GM21390 (cell line): Measurements from ENCODE around the gene UBTD1.
"Not testable (repeated sequence)": the region's sequence is repeated elsewhere in the genome, so short reads cannot be mapped to it uniquely, and the experiment has no call there.

ENCODE experiments used
- ATAC-seq: cut with Tn5 transposase; IDR thresholded peaks from one replicate; pipeline ENCODE4 v1.9.1; 2021; ENCODE audit not compliant: unreplicated experiment

Gene UBTD1

DNA sequence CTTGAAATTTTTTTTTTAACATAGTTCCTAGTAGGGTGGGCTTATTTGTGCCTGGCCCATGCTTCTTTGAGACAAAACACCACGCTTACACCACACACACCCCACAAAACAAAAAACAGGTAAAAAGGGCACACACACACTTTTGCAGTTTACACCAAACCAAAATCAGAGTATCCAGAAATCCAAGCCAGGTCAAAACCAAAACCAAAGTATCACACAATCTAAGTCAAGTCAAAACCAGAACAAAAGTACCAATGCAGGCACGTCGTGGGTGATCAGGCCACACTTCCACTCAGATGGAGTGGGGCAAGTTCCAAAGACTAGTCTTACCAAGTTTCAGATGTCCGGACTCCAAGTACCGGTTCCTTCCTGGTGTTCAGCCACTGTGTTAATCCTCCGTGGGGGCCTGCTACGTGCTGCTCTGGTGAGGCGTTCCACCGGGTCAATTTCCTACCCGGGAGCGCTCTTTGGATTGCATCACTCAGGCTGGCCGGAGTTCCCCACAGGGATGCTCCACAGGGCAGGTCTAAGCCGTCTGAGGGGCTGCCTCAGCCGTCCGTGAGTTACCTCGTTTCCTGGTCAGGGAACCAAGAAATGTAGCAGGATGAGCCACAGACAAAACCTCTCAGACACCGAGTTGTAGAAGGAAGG, 62.1 kb downstream of the UBTD1 start:
- ATAC-seq = not testable (repeated sequence)

DNA sequence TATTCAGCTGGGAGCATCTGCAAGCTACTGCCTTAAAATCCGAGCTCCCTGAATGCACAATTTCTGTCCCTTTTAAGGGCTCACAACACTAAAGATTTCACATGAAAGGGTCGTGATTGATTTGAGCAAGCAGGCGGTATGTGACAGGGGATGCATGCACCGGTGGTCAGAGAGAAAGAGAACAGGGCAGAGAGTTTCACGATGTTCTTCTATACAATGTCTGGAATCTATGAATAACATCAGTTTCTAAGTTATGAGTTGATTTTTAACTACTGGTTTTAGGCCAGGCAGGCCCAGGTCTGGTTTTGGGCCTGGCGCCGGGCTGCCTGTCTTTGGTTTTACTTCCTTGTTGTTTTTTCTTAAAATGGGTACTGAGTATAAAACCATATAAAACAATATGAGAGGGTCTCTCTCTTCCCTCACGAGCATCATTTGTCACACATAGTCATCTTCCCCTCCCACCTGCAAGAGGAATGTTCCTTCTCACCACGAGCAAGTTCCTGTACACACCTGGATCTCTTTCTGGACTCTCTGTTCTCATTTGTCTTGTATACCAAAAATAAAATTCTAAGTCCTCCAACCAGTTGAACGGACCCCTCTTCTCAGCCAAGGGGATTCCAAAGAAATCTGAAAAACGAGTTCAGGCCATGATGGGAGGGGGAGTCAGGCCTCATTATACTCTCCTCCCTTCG, 62.8 kb downstream of the UBTD1 start:
- ATAC-seq = not testable (repeated sequence)

DNA sequence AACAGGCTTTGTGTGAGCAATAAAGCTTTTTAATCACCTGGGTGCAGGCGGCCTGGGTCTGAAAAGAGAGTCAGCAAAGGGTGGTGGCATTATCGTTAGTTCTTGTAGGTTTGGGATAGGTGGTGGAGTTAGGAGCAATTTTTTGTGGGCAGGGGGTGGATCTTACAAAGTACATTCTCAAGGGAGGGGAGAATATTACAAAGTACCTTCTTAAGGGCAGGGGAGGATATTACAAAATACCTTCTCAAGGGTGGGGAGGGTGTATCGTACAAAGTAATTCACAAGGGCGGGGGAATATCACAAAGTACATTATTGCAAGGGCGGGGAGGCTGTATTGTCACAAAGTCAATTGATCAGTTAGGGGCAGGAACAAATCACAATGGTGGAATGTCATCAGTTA, 63.6 kb downstream of the UBTD1 start:
- ATAC-seq = not testable (repeated sequence)

DNA sequence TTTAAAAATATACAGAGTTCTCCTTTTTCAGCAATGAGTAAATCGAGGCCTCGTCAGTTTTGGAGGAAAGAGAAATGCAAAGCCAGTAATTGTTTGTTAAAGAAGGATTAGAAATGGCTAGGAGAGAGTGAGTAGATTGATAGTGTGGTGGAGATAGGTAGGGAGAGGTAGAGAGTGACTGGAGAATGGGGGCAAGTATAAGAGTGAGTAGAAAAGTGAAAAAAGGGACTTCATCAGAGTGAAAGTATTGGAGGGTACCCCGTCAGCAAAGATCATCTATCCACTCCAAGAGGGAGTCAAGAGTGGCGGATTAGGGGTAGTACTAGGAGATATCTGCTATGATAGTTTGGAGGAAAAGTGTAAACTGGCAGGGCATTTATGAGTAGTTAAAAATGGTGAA, 64.6 kb downstream of the UBTD1 start:
- ATAC-seq = no peak

DNA sequence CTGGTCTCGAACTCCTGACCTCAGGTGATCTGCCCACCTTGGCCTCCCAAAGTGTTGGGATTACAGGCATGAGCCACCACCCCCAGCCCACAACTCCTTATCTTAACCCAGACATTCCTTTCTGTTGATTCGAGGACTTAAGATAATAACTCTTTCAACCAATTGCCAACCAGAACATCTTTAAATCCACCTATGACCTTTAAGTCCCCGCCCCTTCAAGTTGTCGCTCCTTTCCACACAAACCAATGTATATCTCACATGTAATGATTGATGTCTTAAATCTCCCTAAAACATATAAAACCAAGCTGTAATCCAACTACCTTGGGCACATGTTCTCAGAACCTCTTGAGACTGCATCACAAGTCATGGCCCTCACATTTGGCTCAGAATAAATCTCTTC, 66.1 kb downstream of the UBTD1 start:
- no peak for ATAC-seq

GRCh38 chr10:97566336-97566996, 67.7 kb downstream of the UBTD1 start:
- no peak for ATAC-seq

DNA sequence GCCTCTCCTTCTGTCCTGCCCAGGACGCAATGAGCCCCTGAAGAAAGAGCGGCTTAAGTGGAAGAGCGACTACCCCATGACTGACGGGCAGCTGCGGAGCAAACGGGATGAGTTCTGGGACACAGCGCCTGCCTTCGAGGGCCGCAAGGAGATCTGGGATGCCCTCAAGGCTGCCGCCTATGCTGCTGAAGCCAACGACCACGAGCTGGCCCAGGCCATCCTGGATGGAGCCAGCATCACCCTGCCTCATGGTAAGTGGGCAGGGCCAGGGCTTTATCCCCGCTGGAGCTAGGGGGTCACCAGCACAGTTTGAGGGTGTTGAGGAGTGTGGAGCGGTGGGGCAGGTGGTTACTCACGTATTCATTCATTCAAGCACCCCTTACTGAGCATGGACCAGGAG, 69.2 kb downstream of the UBTD1 start:
- ATAC-seq = no peak

- no peak for ATAC-seq
Measured at GRCh38 chr10:97570146-97570788, 71.5 kb downstream of the UBTD1 start.

DNA sequence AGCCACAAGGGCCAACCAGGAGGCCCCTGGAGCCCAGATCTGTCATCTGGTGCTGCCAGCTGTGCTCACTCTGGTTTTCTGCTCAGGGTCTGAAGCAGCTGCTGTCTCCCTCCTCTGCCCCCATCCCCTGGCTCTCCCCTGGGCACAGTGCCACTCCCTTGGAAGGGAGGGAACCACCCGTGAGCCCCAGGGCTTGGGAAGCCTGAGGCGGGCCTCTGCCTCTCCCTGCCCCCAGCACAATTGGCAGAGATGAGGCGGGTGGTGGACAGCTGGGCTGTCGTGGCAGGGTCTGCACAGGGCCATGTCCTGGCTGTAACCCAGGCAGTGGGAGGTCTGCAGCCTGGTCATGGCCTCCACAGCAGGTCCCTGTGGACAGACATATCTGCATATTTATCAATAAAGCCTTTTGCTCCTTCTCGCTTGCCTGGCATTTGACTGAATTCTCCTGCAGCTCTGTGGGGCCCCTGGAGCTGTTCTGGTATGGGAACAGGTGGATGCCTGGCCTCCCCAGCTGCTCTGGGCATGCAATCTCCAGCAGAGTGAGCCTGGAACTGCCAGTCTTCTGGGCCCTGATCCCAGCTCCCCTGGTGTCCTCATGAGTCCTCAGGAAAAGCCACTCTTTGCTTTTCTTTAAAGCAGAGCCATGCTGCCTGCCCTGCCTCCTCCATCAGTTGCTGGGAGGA, 72.2 kb downstream of the UBTD1 start:
- ATAC-seq = no peak

- ATAC-seq = no peak
Measured at GRCh38 chr10:97571622-97572021, 72.9 kb downstream of the UBTD1 start.

- no peak for ATAC-seq
Measured at GRCh38 chr10:97572214-97572989, 73.7 kb downstream of the UBTD1 start, which contains the start of gene ANKRD2. ANKRD2 (plus strand) TSS chr10:97572779; CDS start chr10:97572789, 10 bp downstream.

DNA sequence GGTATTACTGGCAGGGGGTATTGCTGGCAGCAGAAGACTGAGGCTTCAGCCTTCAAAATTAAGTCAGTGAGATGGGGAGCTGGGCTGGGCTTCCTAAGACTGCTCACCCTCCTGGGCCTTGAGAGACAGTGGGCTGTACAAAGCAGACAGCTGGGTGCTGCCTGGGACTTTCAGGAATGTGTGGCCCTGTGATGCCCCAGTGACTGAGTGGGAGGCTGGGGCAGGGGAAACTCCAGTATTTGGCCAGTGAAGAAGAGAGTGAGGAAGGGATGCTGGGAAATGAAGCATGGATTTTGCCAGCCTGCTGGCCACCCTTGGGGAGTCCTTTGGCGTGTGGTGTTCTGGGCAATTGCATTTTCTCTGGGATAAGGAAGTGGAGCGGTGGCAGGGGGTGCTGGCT, 74.3 kb downstream of the UBTD1 start:
- no peak for ATAC-seq

DNA sequence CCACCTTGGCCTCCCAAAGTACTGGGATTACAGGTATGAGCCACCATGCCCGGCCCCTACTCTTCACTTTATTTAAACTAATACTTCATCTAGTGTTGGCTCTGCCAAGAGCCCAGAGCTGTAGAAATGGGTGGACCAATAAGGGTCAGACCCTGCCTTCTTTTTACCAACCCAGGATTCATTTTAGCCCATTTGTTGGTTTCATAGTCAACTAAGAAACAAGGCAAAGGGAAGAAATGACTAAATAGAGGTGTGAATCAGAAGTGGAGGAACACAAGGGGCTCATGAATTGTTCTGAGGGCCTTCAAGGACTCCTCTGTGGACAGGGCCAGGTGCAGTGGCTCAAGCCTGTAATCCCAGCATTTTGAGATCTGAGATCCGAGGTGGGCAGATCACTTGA, 74.9 kb downstream of the UBTD1 start:
- ATAC-seq = no peak

- no peak for ATAC-seq
Measured at GRCh38 chr10:97574374-97575126, 75.8 kb downstream of the UBTD1 start.

GRCh38 chr10:97575127-97575668, 76.5 kb downstream of the UBTD1 start:
- ATAC-seq = no peak

DNA sequence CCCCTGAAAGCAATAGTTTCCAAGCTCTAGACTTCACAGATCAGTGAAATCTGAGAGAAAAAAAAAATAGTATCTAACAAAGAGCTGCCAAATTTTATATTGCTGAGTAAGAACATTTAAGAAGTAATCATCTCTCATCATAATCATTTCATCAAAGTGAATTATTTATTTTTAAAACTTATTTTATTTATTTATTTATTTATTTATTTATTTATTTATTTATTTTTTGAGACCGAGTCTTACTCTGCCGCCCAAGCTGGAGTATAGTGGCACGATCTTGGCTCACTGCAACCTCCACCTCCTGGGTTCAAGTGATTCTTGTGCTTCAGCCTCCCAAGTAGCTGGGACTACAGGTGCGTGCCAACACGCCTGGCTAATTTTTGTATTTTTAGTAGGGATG, 77.8 kb downstream of the UBTD1 start:
- not testable (repeated sequence) for ATAC-seq

GRCh38 chr10:97577701-97578100, 79.0 kb downstream of the UBTD1 start:
- ATAC-seq = no peak

- no peak for ATAC-seq
Measured at GRCh38 chr10:97578171-97578844, 79.6 kb downstream of the UBTD1 start.
